Measurements from ENCODE around the gene ZNF296. TPM values are rescaled to one million over a fixed set of nuclear protein-coding genes. Genes with fewer than 3 reads are reported as not detected.

Gene ZNF296
- total and polyA plus RNA-seq, 2 donors (not counting 3 experiments of a cell fraction or from before 2014, with no cell fraction given): 0.35 to 1.8 TPM

- Histone ChIP-seq H3K9me3 (replicated peaks; ENCODE audit: control insufficient read depth, insufficient read depth, low read length) (no peaks in the 10 kb centered on the region), H3K36me3 (ENCODE audit: control insufficient read depth in 2 of 2, extremely low read depth in 1 of 2, insufficient read depth in 2 of 2, low read length in 2 of 2) (peaks cover 2 to 24% of the 10 kb centered on the region in 2 experiments), H3K9me1 (replicated peaks; ENCODE audit: control insufficient read depth, extremely low read depth, insufficient read depth, low read length) (no peaks in the 10 kb centered on the region), H3K27me3 (ENCODE audit: control insufficient read depth in 2 of 2, insufficient read depth in 2 of 2, low read length in 2 of 2) (no peaks in the 10 kb centered on the region), H4K20me1 (replicated peaks; ENCODE audit: control insufficient read depth, extremely low read depth, insufficient read depth, low read length) (no peaks in the 10 kb centered on the region), H3K4me1 (ENCODE audit: control insufficient read depth, extremely low read depth, insufficient read depth, low read length) (peaks cover 5% of the 10 kb centered on the region), H3K4me2 (ENCODE audit: insufficient read depth, low read length) (no peak overlapping the region), H3K4me3 (replicated peaks in 1 of 3; ENCODE audit: insufficient read depth in 1 of 3, low read depth in 1 of 3, low read length in 3 of 3) (no peak overlapping the region), H3K79me2 (ENCODE audit: control insufficient read depth, insufficient read depth, low read length) (no peaks in the 10 kb centered on the region), H3K9ac (replicated peaks; ENCODE audit: extremely low read depth, insufficient read depth, low read length) (no peak overlapping the region), H3K27ac (ENCODE audit: insufficient read depth, low read depth, low read length) (no peak overlapping the region), H2AFZ (ENCODE audit: low read depth, low read length) (no peak overlapping the region)
- CTCF ChIA-PET: interaction anchor here (1.7 to 2.1 kb wide), 2 partner anchors 13 to 28 kb away, joined by 3 to 13 read pairs; no protein-coding TSS in a partner anchor
- DNase-seq (ENCODE audit: low read depth, low spot score) (no peak), FAIRE-seq (no peak)
- POLR2A ChIA-PET: interaction anchor here (1.1 kb wide), 1 partner anchor 9 kb away, joined by 3 read pairs; no protein-coding TSS in a partner anchor
- no peak for TF ChIP-seq FOS (IDR thresholded peaks at IDR 0.05; ENCODE audit: borderline replicate concordance, insufficient read depth, low read length)
- no peak for TF ChIP-seq MYC (IDR thresholded peaks at IDR 0.05; ENCODE audit: low read depth, low read length)
- no peak for TF ChIP-seq EZH2 (IDR thresholded peaks at IDR 0.05; ENCODE audit: borderline replicate concordance, low read depth, low read length, severe bottlenecking)
- no peak for TF ChIP-seq MAX (IDR thresholded peaks at IDR 0.05; ENCODE audit: insufficient read depth, insufficient read length)
- no peak for TF ChIP-seq POLR2A (IDR thresholded peaks at IDR 0.05; ENCODE audit: low read depth, low read length)
- no peak for TF ChIP-seq JUN (IDR thresholded peaks at IDR 0.05; ENCODE audit: borderline replicate concordance, insufficient read depth, insufficient read length, low read depth)
- no peak for TF ChIP-seq CTCF (IDR thresholded peaks at IDR 0.05; ENCODE audit: extremely low read depth in 1 of 2, insufficient read depth in 1 of 2, low read depth in 1 of 2, low read length in 2 of 2)
- TF ChIP-seq POLR2AphosphoS5 (IDR thresholded peaks at IDR 0.05; ENCODE audit: insufficient read depth, low read depth, low read length): no peak
- TF ChIP-seq GATA2 (IDR thresholded peaks at IDR 0.05; ENCODE audit: insufficient read depth, insufficient read length, low read depth, low read length): no peak
- dilution Hi-C loops (cut with MboI; ENCODE audit: extremely low pct_ligation_motif_present, low sequenced_read_pairs) (no loop called here), intact Hi-C loops (cut with micrococcal nuclease) (no loop called here)
- BruUV-seq (replicated peaks): no TSS peak
Measured at GRCh38 chr19:45071969-45072790, 4.1 kb downstream of the ZNF296 start.
